GM18520 (cell line): ENCODE results near the gene LRWD1.
A peak's percentile ranks its signal among the peaks of the same experiment; 100 is the strongest.
"Not testable (repeated sequence)": the region's sequence is repeated elsewhere in the genome, so short reads cannot be mapped to it uniquely, and the experiment has no call there.

Experiments used
- ATAC-seq: cut with Tn5 transposase; IDR thresholded peaks from one replicate; pipeline ENCODE4 v1.9.1; 2021; ENCODE audit not compliant: unreplicated experiment

LRWD1 gene

GRCh38 chr7:102467581-102468477 lies 3.0 kb downstream of the LRWD1 start:
- ATAC-seq: no peak

GRCh38 chr7:102468478-102469350 lies 3.9 kb downstream of the LRWD1 start:
- no peak for ATAC-seq

- ATAC-seq: no peak
Observed at GRCh38 chr7:102469351-102469971, 4.7 kb downstream of the LRWD1 start.

- ATAC-seq: no peak
Observed at GRCh38 chr7:102469972-102470825, 5.4 kb downstream of the LRWD1 start.

GRCh38 chr7:102471791-102472125 lies 7.0 kb downstream of the LRWD1 start:
- no peak for ATAC-seq

GRCh38 chr7:102472126-102473041 lies 7.6 kb downstream of the LRWD1 start:
- no peak for ATAC-seq

- ATAC-seq: no peak
Observed at GRCh38 chr7:102473271-102473991, 8.6 kb downstream of the LRWD1 start.

GRCh38 chr7:102474116-102474515 lies 9.3 kb downstream of the LRWD1 start:
- ATAC-seq: not testable (repeated sequence)

- ATAC-seq: not testable (repeated sequence)
Observed at GRCh38 chr7:102474736-102475435, 10.1 kb downstream of the LRWD1 start.

- peak; percentile 66 for ATAC-seq
Observed at GRCh38 chr7:102478314-102479208, 13.8 kb downstream of the LRWD1 start, which contains the start of gene POLR2J. TSS of gene POLR2J (minus strand) at chr7:102478922. CDS start at chr7:102478860, 62 bp downstream.

GRCh38 chr7:102479209-102479584 lies 14.4 kb downstream of the LRWD1 start:
- ATAC-seq: peak; percentile 19

GRCh38 chr7:102479982-102480637 lies 15.3 kb downstream of the LRWD1 start:
- ATAC-seq: not testable (repeated sequence)

GRCh38 chr7:102481962-102482361 lies 17.2 kb downstream of the LRWD1 start:
- not testable (repeated sequence) for ATAC-seq

GRCh38 chr7:102484317-102484716 lies 19.5 kb downstream of the LRWD1 start:
- not testable (repeated sequence) for ATAC-seq

- ATAC-seq: not testable (repeated sequence)
Observed at GRCh38 chr7:102490529-102491075, 25.8 kb downstream of the LRWD1 start.
